Stimulated activated CD4-positive, alpha-beta T cell treated with anti-CD3 and anti-CD28 coated beads, Interleukin-2, amount 100 ng/mL, for 48 hours (primary cell): ENCODE data around the gene BMAL1.

Experiments
- DNase-seq, 2 donors: peaks; one replicate each; pipeline ENCODE4 v3.0.0-alpha.2; 2020

Gene BMAL1

GRCh38 chr11:13261591-13262061, 16.0 kb upstream of the BMAL1 start:
- DNase-seq: no peak

- DNase-seq: no peak
Observed at GRCh38 chr11:13262096-13262495, 15.5 kb upstream of the BMAL1 start.

GRCh38 chr11:13268791-13269190, 8.8 kb upstream of the BMAL1 start:
- no peak for DNase-seq

- no peak for DNase-seq
Observed at GRCh38 chr11:13269775-13270174, 7.8 kb upstream of the BMAL1 start.

- no peak for DNase-seq
Observed at GRCh38 chr11:13271060-13271693, 6.4 kb upstream of the BMAL1 start.

GRCh38 chr11:13276454-13276831, 1.1 kb upstream of the BMAL1 start:
- no peak for DNase-seq

GRCh38 chr11:13276832-13277767, 490 bp upstream of the BMAL1 start:
- DNase-seq: peak; percentile 94 to 96

GRCh38 chr11:13278609-13279486, 1.3 kb downstream of the BMAL1 start:
- no peak for DNase-seq

GRCh38 chr11:13279487-13279834, 1.9 kb downstream of the BMAL1 start:
- no peak for DNase-seq

GRCh38 chr11:13280092-13280722, 2.6 kb downstream of the BMAL1 start:
- DNase-seq: no peak

- no peak for DNase-seq
Observed at GRCh38 chr11:13280777-13281176, 3.2 kb downstream of the BMAL1 start.

GRCh38 chr11:13283636-13284035, 6.0 kb downstream of the BMAL1 start:
- no peak for DNase-seq

- no peak for DNase-seq
Observed at GRCh38 chr11:13284776-13285588, 7.4 kb downstream of the BMAL1 start.

- DNase-seq: no peak
Observed at GRCh38 chr11:13286279-13286821, 8.8 kb downstream of the BMAL1 start.

GRCh38 chr11:13287036-13287435, 9.4 kb downstream of the BMAL1 start:
- peak in 1 of 2 donors; percentile 23 for DNase-seq

GRCh38 chr11:13287681-13288080, 10.1 kb downstream of the BMAL1 start:
- DNase-seq: no peak

GRCh38 chr11:13288375-13289029, 10.9 kb downstream of the BMAL1 start:
- no peak for DNase-seq

GRCh38 chr11:13289081-13289480, 11.5 kb downstream of the BMAL1 start:
- no peak for DNase-seq

- no peak for DNase-seq
Observed at GRCh38 chr11:13290221-13290980, 12.8 kb downstream of the BMAL1 start.

GRCh38 chr11:13291361-13291760, 13.8 kb downstream of the BMAL1 start:
- DNase-seq: no peak
